Sigmoid colon (tissue), 7 donors: ENCODE measurements around the gene UBXN7. TPM values are rescaled to one million over a fixed set of nuclear protein-coding genes. Genes with fewer than 3 reads are reported as not detected.
A peak's percentile ranks its signal among the peaks of the same experiment; 100 is the strongest.
"Not testable (repeated sequence)": the region's sequence is repeated elsewhere in the genome, so short reads cannot be mapped to it uniquely, and the experiment has no call there.

ENCODE experiments used
- DNase-seq: peaks from one replicate; pipeline ENCODE4 v3.0.0-alpha.2; 2019
- H3K27ac ChIP-seq, 4 donors: fragments of 200-600 bp; sonication (generic); one replicate each; pipeline ENCODE4 v1.5.1; 2016 to 2019; ENCODE audit warnings: mild to moderate bottlenecking in 1 of 4
- H3K27me3 ChIP-seq, 3 donors: fragments of 200-600 bp; sonication (generic); one replicate each; pipeline ENCODE4 v1.5.1; 2019; ENCODE audit warnings: mild to moderate bottlenecking in 1 of 3
- H3K36me3 ChIP-seq, 4 donors: fragments of 200-600 bp; sonication (generic); one replicate each; pipeline ENCODE4 v1.5.1; 2016 to 2019
- H3K4me1 ChIP-seq, 4 donors: fragments of 200-600 bp; sonication (generic); one replicate each; pipeline ENCODE4 v1.5.1; 2017 to 2019
- H3K4me3 ChIP-seq, 4 donors: fragments of 200-600 bp; sonication (generic); one replicate each; pipeline ENCODE4 v1.5.1; 2017 to 2019; ENCODE audit warnings: mild to moderate bottlenecking in 2 of 4, moderate library complexity in 1 of 4
- H3K9me3 ChIP-seq, 4 donors: fragments of 200-600 bp in 3 of 4; sonication (generic) in 3 of 4; one replicate each; pipeline versions ENCODE4 v1.5.1 to v1.6.1; 2013 to 2019
- EP300 ChIP-seq, 4 donors: sonication (generic); formaldehyde crosslinking; IDR thresholded peaks; one replicate each; pipeline ENCODE4 v1.6.1; 2017; ENCODE audit warnings: antibody characterized with exemption in 4 of 4
- POLR2A ChIP-seq, 2 donors: fragments of 450-650 bp; IDR thresholded peaks; one replicate each; pipeline ENCODE4 v1.6.1; 2016; ENCODE audit warnings: antibody characterized with exemption in 2 of 2, mild to moderate bottlenecking in 2 of 2, moderate library complexity in 2 of 2
- POLR2AphosphoS5 ChIP-seq, 4 donors: sonication (generic); formaldehyde crosslinking; IDR thresholded peaks; one replicate each; pipeline ENCODE4 v1.6.1; 2017; ENCODE audit warnings: antibody characterized with exemption in 4 of 4
- WGBS, 2 donors: extraction: QIAGEN DNeasy Blood & Tissue Kit; methylation state at CpG; one replicate each; pipeline ENCODE4 v1.1.7; 2013; 5-methylcytosine and 5-hydroxymethylcytosine counted together
- intact Hi-C: fragments of 100-400 bp; cut with DNase I; formaldehyde crosslinking; loops from one replicate; pipeline ENCODE4 v1.15.1; 2023
- polyA plus RNA-seq, 3 donors: library from polyadenylated mRNA; stranded (reverse); fragments of 200-250 nt; gene quantifications; one replicate each; pipeline ENCODE4 v1.2.3, GENCODE V29; 2013
- total RNA-seq, 4 donors: library from RNA; depleted of rRNA; stranded (reverse); fragments of >200 nt; gene quantifications; one replicate each; pipeline ENCODE4 v1.1.0, GENCODE V29; 2016
- TF ChIP-seq, protein P1 (sequence below), 4 experiments: fragments of 450-650 bp in 3 of 4; fragments of 200-600 bp in 1 of 4; IDR thresholded peaks; one replicate each; pipeline ENCODE4 v1.5.1; 2016 to 2019; ENCODE audit warnings: antibody characterized with exemption in 4 of 4, mild to moderate bottlenecking in 3 of 4, moderate library complexity in 2 of 4
- donor health status: healthy with polysubstance abuse.
- donor health status: Bipolar disorder and iron deficiency.
- donor health status: healthy.

Gene UBXN7
- total and polyA plus RNA-seq, 7 donors: 3.9 to 22.4 (median 14.7) TPM

DNA sequence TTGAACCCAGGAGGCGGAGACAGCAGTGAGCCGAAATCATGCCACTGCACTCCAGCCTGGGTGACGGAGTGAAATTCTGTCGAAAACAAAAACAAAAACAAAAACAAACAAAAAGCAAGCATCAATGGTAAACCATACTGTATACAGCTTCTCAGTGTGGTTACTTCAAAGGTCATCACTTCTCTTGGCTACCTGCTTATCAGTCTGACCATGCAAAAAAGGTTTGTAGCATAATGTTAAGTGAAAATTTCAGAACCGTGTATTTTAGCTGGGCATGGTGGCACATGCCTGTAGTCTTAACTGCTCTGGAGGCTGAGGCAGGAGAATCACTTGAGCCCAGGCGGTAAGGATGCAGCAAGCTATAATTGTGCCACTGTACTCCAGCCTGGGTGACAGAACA is 4.2 kb downstream of the UBXN7 start:
- peaks cover 0 to 16% (median 0%) of the 10 kb centered on the region in 4 donors for H3K36me3 ChIP-seq
- no peak overlapping the region for H3K27ac ChIP-seq
- intact Hi-C loops: no loop called here
- H3K9me3 ChIP-seq: no peaks in the 10 kb centered on the region
- DNase-seq: no peak
- H3K4me3 ChIP-seq: no peak overlapping the region
- TF ChIP-seq POLR2A (IDR thresholded peaks at IDR 0.05) (no peak), EP300 (IDR thresholded peaks at IDR 0.05) (no peak), POLR2AphosphoS5 (IDR thresholded peaks at IDR 0.05) (no peak)
- TF ChIP-seq, protein P1, sequence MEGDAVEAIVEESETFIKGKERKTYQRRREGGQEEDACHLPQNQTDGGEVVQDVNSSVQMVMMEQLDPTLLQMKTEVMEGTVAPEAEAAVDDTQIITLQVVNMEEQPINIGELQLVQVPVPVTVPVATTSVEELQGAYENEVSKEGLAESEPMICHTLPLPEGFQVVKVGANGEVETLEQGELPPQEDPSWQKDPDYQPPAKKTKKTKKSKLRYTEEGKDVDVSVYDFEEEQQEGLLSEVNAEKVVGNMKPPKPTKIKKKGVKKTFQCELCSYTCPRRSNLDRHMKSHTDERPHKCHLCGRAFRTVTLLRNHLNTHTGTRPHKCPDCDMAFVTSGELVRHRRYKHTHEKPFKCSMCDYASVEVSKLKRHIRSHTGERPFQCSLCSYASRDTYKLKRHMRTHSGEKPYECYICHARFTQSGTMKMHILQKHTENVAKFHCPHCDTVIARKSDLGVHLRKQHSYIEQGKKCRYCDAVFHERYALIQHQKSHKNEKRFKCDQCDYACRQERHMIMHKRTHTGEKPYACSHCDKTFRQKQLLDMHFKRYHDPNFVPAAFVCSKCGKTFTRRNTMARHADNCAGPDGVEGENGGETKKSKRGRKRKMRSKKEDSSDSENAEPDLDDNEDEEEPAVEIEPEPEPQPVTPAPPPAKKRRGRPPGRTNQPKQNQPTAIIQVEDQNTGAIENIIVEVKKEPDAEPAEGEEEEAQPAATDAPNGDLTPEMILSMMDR (IDR thresholded peaks at IDR 0.05): no peak
- H3K27me3 ChIP-seq: no peaks in the 10 kb centered on the region
- whole genome bisulfite sequencing, 2 donors: 83 to 91% methylated on average over 6 of the region's 6 CpGs
- peaks cover 0 to 34% (median 26%) of the 10 kb centered on the region in 4 donors for H3K4me1 ChIP-seq

DNA sequence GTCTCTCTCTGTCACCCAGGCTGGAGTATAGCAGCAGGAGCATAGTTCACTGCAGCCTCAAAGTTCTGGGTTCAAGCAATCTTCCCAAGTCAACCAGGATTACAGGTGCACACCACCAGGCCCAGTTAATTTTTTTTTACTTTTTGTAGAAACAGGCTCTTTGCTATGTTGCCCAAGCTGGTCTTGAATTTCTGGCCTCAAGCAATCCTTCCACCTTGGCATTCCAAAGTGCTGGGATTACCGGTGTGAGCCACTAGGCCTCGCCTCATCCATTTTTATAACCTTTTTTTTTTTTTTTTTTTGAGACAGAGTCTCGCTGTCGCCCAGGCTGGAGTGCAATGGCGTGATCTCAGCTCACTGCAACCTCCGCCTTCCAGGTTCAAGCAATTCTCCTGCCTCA is 7.8 kb downstream of the UBXN7 start:
- H3K4me3 ChIP-seq, intact Hi-C loops, H3K27ac ChIP-seq, DNase-seq, H3K9me3 ChIP-seq, H3K27me3 ChIP-seq: not testable (repeated sequence)
- 65 to 90% methylated on average over 6 of the region's 6 CpGs for WGBS, 2 donors
- peaks cover 0 to 49% (median 34%) of the 10 kb centered on the region in 4 donors for H3K4me1 ChIP-seq
- peaks cover 0 to 16% (median 0%) of the 10 kb centered on the region in 4 donors for H3K36me3 ChIP-seq

DNA sequence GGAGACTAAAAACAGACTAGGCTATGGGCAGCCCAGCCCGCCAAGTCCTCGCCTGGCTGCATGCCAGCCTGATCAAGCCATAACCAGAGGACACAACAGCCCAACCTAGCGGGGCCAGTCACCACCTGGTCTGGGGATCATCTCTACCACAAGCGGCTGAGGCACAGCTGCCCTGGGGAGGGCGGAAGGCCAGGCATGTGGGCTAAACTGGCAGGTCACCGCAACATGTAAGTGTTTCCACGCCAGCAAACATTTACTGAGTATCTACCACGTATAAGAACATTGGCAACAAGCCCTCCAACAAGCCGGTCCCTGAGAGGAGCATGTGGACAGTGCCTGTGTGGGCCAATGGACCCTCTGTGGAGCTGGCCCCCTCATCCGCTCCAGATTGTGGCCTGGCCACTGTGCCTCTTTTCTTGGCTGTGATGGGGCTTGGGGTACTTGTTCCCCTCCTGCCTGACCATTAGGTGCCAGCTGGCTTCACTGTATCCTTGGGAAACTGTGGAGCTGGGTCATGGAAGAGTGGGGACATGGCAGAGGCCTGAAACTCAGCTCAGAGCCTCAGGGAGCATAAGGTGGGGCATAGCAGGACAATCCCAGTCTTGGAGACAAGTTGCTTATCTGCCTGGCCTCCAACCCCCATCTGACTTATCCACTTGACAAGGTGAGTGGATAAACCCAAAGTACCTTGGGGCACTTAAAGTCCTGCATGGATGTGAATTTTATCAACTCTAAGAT is 9.0 kb downstream of the UBXN7 start:
- Histone ChIP-seq H3K9me3 (no peaks in the 10 kb centered on the region), H3K4me3 (no peak overlapping the region), H3K27ac (peak overlapping the region in 3 of 4 donors; percentile 48 to 75 (median 54)), H3K27me3 (no peaks in the 10 kb centered on the region), H3K4me1 (peaks cover 0 to 58% (median 44%) of the 10 kb centered on the region in 4 donors), H3K36me3 (peaks cover 0 to 16% (median 0%) of the 10 kb centered on the region in 4 donors)
- WGBS, 2 donors: 73 to 75% methylated on average over 10 of the region's 10 CpGs
- intact Hi-C loops: no loop called here
- TF ChIP-seq EP300 (IDR thresholded peaks at IDR 0.05) (no peak), POLR2A (IDR thresholded peaks at IDR 0.05) (no peak), POLR2AphosphoS5 (IDR thresholded peaks at IDR 0.05) (peak in 2 of 4 donors; percentile 28 to 36)
- peak; percentile 86 for DNase-seq

DNA sequence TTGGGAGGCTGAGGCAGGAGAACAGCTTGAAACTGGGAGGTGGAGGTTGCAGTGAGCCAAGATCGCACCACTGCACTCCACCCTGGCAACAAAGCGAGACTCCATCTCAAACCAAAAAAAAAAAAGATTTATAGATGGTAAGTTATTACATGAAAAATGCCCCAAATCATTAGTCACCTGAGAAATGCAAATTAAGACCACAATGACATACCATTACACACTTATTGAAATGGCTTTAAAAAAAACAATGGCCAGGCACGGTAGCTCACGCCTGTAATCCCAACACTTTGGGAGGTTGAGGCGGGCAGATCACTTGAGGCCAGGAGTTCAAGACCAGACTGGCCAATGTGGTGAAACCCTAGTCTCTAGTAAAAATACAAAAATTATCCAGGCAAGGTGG is 10.6 kb downstream of the UBXN7 start:
- H3K4me3 ChIP-seq, H3K9me3 ChIP-seq, H3K27me3 ChIP-seq, intact Hi-C loops, H3K36me3 ChIP-seq, DNase-seq: not testable (repeated sequence)
- 94 to 96% methylated on average over 5 of the region's 5 CpGs for WGBS, 2 donors
- Histone ChIP-seq H3K4me1 (peaks cover 0 to 60% (median 43%) of the 10 kb centered on the region in 4 donors), H3K27ac (peak overlapping the region in 1 of 4 donors; percentile 25)

DNA sequence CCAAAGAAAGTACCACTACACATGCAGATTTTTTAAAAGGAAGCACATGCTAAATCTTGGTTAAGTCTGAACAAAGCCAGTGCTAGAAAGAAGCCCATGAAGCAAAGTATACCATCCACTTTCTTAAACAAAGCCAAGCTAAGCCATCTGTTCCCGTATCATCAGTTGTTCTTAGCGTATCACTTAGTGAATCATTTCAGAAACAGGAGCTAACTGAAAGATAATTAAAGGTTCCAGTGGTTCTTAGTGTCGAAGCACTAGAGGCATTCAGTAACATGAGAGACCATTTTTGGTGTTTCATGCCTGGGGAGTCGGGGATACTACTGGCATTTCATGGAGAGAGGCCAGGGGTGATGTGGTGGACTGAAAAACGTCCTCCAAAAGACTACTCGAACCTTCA is 12.8 kb downstream of the UBXN7 start:
- TF ChIP-seq, protein P1 (IDR thresholded peaks at IDR 0.05): no peak
- TF ChIP-seq EP300 (IDR thresholded peaks at IDR 0.05) (no peak), POLR2AphosphoS5 (IDR thresholded peaks at IDR 0.05) (no peak), POLR2A (IDR thresholded peaks at IDR 0.05) (no peak)
- Histone ChIP-seq H3K36me3 (no peaks in the 10 kb centered on the region), H3K27ac (no peak overlapping the region), H3K9me3 (no peaks in the 10 kb centered on the region), H3K27me3 (no peaks in the 10 kb centered on the region), H3K4me1 (peaks cover 0 to 64% (median 46%) of the 10 kb centered on the region in 4 donors), H3K4me3 (no peak overlapping the region)
- WGBS, 2 donors: 92 to 93% methylated on average over 6 of the region's 6 CpGs
- no peak for DNase-seq
- intact Hi-C loops: no loop called here

DNA sequence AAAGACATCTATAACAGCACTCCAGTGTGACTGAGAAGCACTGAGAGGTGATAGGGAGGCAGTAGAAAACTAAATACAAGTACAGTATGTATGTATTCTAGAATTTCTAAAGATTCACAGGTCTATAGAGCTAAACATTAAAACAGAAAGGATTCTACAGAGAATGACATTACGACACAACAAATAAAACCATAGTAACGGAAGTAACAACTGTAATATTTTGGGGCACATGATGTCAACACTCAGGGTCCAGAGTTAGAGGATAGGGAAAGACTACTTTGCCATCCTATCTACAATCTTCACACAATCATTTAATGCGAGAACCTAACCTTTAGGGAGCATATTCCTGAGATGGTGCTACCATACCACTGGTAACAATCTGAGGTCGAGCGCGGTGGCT is 13.6 kb downstream of the UBXN7 start:
- peaks cover 0 to 65% (median 43%) of the 10 kb centered on the region in 4 donors for H3K4me1 ChIP-seq
- TF ChIP-seq POLR2AphosphoS5 (IDR thresholded peaks at IDR 0.05) (no peak), EP300 (IDR thresholded peaks at IDR 0.05) (no peak), POLR2A (IDR thresholded peaks at IDR 0.05) (no peak)
- TF ChIP-seq, protein P1 (IDR thresholded peaks at IDR 0.05): no peak
- intact Hi-C loops: no loop called here

More for the DNA sequence above, 13.6 kb downstream of the UBXN7 start:
- H3K4me3 ChIP-seq: no peak overlapping the region
- 94 to 95% methylated on average over 6 of the region's 6 CpGs for WGBS, 2 donors
- DNase-seq: no peak
- no peaks in the 10 kb centered on the region for H3K27me3 ChIP-seq
- no peaks in the 10 kb centered on the region for H3K9me3 ChIP-seq
- H3K27ac ChIP-seq: no peak overlapping the region
- no peaks in the 10 kb centered on the region for H3K36me3 ChIP-seq
